Mammary epithelial cell (primary cell): Measurements from ENCODE around the gene MRPL18.

Source experiments
- CTCF ChIP-seq, 2 donors: IDR thresholded peaks in 1 of 2; conservative IDR thresholded peaks in 1 of 2; 2 replicates each; pipeline ENCODE4 v1.5.1; 2011 to 2012; ENCODE audit warnings: inconsistent platforms in 2 of 2, low read length in 2 of 2, mild to moderate bottlenecking in 2 of 2, control low read depth in 1 of 2, low read depth in 1 of 2; ENCODE audit not compliant: insufficient read depth in 1 of 2; ENCODE audit errors: extremely low read depth in 1 of 2
- EZH2 ChIP-seq: IDR thresholded peaks from 2 replicates; pipeline ENCODE4 v1.6.1; 2012; ENCODE audit warnings: low read length, inconsistent platforms, borderline replicate concordance

GRCh38 chr6:159826968-159827647 is 36.8 kb downstream of the MRPL18 start:
- no peak for TF ChIP-seq CTCF (conservative IDR thresholded peaks at IDR 0.05 in 1 of 2, IDR thresholded peaks at IDR 0.05 in 1 of 2; ENCODE audit: extremely low read depth in 1 of 2, insufficient read depth in 1 of 2, low read depth in 1 of 2, low read length in 2 of 2)
- TF ChIP-seq EZH2: no peak
